NT2/D1 (cell line): Measurements from ENCODE around the gene PLXDC2.

Experiments used
- SUZ12 ChIP-seq: IDR thresholded peaks from 2 replicates; pipeline ENCODE4 v1.6.1; 2011; ENCODE audit not compliant: insufficient read length, insufficient read depth; ENCODE audit errors: extremely low read depth
- YY1 ChIP-seq: IDR thresholded peaks from 2 replicates; pipeline ENCODE4 v1.6.1; 2011; ENCODE audit not compliant: insufficient read length, insufficient read depth
- ZNF274 ChIP-seq: IDR thresholded peaks from 2 replicates; pipeline ENCODE4 v1.6.1; 2011; ENCODE audit warnings: mild to moderate bottlenecking, low read depth, low read length

GRCh38 chr10:19964625-19965024 lies 148.4 kb downstream of the PLXDC2 start:
- TF ChIP-seq ZNF274: no peak
- TF ChIP-seq SUZ12: no peak
- TF ChIP-seq YY1: no peak
